Muscle layer of duodenum (tissue), 2 donors: Measurements from ENCODE around the gene PDGFC.

ENCODE experiments used
- H3K27ac ChIP-seq: one replicate; pipeline ENCODE4 v1.7.0; 2013; ENCODE audit warnings: mild to moderate bottlenecking, low read length
- H3K27me3 ChIP-seq: one replicate; pipeline ENCODE4 v1.7.0; 2013; ENCODE audit warnings: low read depth, mild to moderate bottlenecking, control low read depth, low read length
- H3K36me3 ChIP-seq, 2 donors: one replicate each; pipeline ENCODE4 v1.7.0; 2013; ENCODE audit warnings: low read length in 2 of 2, control low read depth in 1 of 2, mild to moderate bottlenecking in 1 of 2; ENCODE audit not compliant: insufficient read depth in 2 of 2, control insufficient read depth in 1 of 2
- H3K4me1 ChIP-seq, 2 donors: one replicate each; pipeline ENCODE4 v1.7.0; 2013; ENCODE audit warnings: low read length in 2 of 2, mild to moderate bottlenecking in 2 of 2, control low read depth in 1 of 2, moderate library complexity in 1 of 2; ENCODE audit not compliant: insufficient read depth in 2 of 2, control insufficient read depth in 1 of 2
- H3K4me3 ChIP-seq, 2 donors: one replicate each; pipeline ENCODE4 v1.7.0; 2013; ENCODE audit warnings: low read length in 2 of 2, low read depth in 1 of 2, mild to moderate bottlenecking in 1 of 2
- H3K9me3 ChIP-seq, 2 donors: one replicate each; pipeline ENCODE4 v1.7.0; 2013; ENCODE audit warnings: low read length in 2 of 2, control low read depth in 1 of 2, mild to moderate bottlenecking in 1 of 2; ENCODE audit not compliant: control insufficient read depth in 1 of 2
- donor health status: healthy.

The PDGFC gene

DNA sequence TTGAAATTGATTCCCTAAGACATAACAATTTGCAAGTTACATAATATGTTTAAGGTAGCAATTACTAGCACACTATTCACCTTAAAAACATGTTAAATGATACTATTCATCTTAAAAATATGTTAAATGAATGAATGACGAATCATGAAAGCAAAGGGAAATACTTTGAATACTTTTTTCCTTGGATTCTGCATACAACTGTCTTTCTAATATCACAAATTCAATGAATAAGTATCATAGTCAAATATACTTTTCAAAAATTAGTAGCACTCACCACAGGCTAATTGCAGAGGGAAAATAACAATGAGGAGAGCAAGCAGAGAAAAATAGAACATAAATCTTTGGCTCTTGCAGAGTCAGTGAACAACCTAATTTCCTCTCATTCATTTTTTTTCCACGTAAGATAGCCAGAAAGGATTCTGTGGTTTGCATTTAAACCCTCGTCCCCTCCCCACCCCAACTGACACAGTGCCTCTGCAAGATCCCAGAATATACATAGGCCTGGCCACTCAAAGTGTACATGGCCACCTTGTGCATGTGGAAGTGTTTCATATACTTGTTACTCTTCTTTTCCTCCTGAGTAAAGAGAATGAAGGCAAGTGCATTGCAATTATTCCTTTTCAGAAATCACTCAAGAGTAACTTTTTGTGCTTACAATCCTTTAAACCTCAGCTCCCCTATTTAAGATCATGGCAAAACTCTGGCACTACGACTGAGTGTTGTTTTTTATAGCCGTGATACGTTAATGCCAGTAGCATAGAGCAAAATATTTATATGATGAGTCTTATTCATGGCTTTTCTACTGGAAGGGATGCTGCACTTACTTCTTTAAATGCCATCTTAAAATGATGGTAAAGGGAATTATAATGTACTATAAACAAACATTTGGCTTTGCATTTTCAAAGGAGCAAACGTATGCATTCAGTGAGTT is 236.4 kb downstream of the PDGFC start:
- no peaks in the 10 kb centered on the region for H3K27me3 ChIP-seq
- H3K4me3 ChIP-seq, result no peak overlapping the region
- H3K36me3 ChIP-seq, result no peaks in the 10 kb centered on the region
- H3K27ac ChIP-seq, result no peak overlapping the region
- peaks cover 0 to 5% of the 10 kb centered on the region in 2 donors for H3K9me3 ChIP-seq
- no peaks in the 10 kb centered on the region for H3K4me1 ChIP-seq

DNA sequence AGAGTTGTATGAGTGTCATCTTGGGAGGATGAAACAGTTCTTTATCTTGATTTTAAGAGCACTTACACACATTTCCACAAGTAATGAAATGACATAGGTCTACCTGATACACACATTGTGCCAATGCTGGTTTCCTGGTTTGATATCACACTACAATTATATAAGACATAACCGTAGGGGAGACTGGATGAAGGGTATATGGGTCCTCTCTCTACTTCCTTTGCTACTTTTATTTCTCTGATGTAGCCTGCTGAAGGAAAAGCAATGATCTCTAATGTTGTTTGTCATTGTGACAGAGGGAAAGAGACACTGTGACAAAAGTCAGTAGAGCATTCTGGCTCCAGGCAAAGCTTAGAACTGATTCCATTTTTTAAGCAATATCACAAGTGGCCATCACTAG is 238.0 kb downstream of the PDGFC start:
- Histone ChIP-seq H3K27me3 (no peaks in the 10 kb centered on the region), H3K4me3 (no peak overlapping the region), H3K27ac (no peak overlapping the region), H3K4me1 (no peaks in the 10 kb centered on the region), H3K9me3 (peaks cover 0 to 5% of the 10 kb centered on the region in 2 donors), H3K36me3 (no peaks in the 10 kb centered on the region)

DNA sequence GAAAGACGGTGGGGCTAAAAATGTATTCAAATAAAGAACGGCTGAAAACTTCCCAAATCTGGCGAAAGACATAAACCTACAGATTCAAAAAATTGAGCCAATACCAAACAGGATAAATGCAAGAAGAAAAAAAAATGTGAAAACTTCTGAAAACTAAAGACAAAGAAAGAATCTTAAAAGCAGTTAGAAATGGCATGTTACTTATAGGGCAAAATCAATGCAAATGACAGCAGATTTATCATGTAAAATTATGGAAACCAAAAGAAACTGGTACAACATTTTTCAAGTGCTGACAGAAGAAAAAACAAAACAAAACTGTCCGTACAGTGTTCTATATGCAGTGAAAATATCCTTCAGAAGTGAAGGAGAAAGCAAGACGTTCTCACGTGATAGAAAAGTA is 239.0 kb downstream of the PDGFC start:
- Histone ChIP-seq H3K9me3 (peaks cover 0 to 5% of the 10 kb centered on the region in 2 donors), H3K27ac (no peak overlapping the region), H3K36me3 (no peaks in the 10 kb centered on the region), H3K4me1 (no peaks in the 10 kb centered on the region), H3K27me3 (no peaks in the 10 kb centered on the region), H3K4me3 (no peak overlapping the region)

DNA sequence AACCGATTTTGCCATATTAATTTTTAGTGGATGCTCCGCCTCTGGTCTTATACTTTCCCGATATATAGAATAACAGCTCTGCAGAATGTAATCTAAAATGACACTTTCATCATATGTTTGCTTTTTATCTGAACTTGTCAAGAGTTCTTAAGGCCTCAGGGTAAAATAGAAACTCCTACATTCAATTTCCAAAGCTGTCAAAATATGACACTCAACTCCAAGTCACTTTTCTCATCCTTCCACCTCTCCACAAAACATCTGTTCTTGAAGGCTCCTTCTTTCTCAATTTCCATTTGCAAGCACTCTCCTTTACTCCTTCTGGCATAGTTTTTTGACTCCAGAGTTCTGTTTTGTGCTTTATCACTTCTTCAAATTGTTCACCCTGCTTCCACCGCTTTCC is 242.2 kb downstream of the PDGFC start:
- H3K9me3 ChIP-seq, result peaks cover 0 to 5% of the 10 kb centered on the region in 2 donors
- no peaks in the 10 kb centered on the region for H3K4me1 ChIP-seq
- no peaks in the 10 kb centered on the region for H3K36me3 ChIP-seq
- no peaks in the 10 kb centered on the region for H3K27me3 ChIP-seq
- H3K27ac ChIP-seq, result no peak overlapping the region
- H3K4me3 ChIP-seq, result no peak overlapping the region

DNA sequence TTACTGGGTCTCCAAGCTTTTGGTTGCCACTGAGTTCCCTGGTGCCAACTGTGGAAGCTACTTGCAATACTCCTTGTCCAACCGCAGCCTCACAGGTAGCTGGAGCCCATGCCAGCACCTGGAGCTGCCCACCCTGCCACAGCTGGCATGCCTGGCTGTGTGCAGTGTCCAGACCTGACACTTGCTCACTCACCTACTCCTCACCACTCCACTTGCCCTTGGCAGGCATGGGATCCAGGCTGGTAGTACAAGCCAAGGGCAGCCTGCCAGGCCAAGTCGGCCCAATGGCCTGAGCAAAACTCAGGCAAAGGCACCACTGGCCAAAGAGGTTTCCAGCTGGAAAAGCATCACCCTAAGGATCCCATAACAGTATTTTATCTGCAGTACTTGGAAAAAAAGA is 246.3 kb downstream of the PDGFC start:
- no peaks in the 10 kb centered on the region for H3K4me1 ChIP-seq
- H3K27me3 ChIP-seq, result no peaks in the 10 kb centered on the region
- no peak overlapping the region for H3K4me3 ChIP-seq
- H3K36me3 ChIP-seq, result no peaks in the 10 kb centered on the region
- H3K27ac ChIP-seq, result no peak overlapping the region
- no peaks in the 10 kb centered on the region for H3K9me3 ChIP-seq

DNA sequence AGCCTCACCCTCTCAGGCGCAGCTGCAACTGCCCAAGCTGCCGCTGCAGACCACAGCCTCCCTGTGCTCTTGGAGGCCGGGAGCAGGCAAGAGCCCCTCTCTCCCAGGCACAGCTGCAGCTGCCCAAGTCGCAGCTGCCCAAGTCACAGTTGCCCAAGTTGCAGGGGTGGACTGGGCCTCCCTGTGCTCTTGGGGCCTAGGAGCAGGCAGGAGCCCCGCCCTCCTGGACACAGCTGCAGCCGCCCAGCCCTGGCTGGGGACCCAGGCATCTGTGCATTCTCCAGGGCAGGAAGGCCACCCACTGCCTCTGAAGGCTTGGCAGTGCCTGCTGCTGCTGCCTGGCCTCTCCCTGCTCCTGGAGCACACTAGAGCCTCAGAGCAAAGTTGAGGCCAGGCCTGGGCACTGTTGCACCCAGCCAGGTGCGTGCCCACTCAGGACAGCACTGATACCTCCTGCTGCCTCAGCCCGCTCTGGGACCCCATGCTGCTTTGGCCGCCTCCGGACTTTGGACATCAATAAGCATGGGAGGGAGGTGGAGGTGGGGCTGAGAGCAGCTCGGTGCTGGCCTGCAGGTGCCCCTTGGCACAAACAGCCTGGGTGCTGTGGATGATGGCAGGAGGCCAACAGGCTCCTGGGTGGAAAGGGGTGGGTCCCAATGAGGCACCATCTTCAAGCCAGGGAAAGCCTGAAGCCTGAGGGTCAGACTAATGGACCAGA is 247.5 kb downstream of the PDGFC start:
- H3K36me3 ChIP-seq, result no peaks in the 10 kb centered on the region
- no peaks in the 10 kb centered on the region for H3K4me1 ChIP-seq
- H3K27ac ChIP-seq, result no peak overlapping the region
- H3K9me3 ChIP-seq, result no peaks in the 10 kb centered on the region
- H3K4me3 ChIP-seq, result no peak overlapping the region
- no peaks in the 10 kb centered on the region for H3K27me3 ChIP-seq

DNA sequence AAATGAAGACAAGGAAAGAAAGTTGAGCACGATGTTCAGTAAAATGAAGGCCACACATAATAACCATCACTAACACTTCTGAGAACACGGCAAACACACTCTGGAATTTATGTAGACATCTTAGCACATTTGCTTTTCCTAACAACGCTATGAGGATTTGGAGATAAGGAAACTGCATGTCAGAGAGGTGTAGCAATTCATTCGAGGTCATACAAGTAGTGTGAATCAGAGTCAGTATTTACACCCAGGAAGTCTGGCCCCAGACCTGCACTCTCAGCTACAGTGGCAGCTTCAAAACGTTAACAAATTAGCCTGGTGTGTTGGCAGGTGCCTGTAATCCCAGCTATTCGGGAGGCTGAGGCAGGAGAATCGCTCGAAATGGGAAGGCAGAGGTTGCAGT is 253.4 kb downstream of the PDGFC start:
- Histone ChIP-seq H3K9me3 (no peaks in the 10 kb centered on the region), H3K27ac (no peak overlapping the region), H3K27me3 (no peaks in the 10 kb centered on the region), H3K4me1 (no peaks in the 10 kb centered on the region), H3K36me3 (no peaks in the 10 kb centered on the region), H3K4me3 (no peak overlapping the region)

DNA sequence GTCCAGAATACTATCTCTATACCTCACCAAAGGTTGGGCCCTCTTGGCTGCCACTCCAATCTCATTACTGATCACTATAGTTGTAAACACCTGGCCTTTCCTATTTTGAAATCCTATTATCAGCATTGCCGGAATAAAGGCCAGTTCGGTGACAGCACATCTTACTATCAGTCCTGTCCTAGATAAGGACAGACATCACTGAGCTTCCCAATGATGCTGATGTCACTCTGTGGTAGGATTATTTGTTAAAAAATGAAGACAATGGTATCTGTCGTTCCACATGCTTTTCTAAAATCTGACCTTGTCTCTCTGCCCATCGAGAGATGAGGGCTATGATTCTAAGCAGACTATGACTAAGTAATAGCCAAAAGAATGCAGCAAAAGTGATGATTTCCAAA is 260.4 kb downstream of the PDGFC start:
- Histone ChIP-seq H3K36me3 (no peaks in the 10 kb centered on the region), H3K9me3 (no peaks in the 10 kb centered on the region), H3K4me3 (no peak overlapping the region), H3K27me3 (no peaks in the 10 kb centered on the region), H3K27ac (no peak overlapping the region), H3K4me1 (no peaks in the 10 kb centered on the region)
